HepG2 (cell line): ENCODE measurements around the gene CALML4.

ENCODE experiments used
- CTCF ChIP-seq: sonication (generic); formaldehyde crosslinking; IDR thresholded peaks from 2 replicates; pipeline ENCODE4 v1.5.0; 2020; ENCODE audit warnings: mild to moderate bottlenecking, missing genetic modification reagents, moderate library complexity
- EZH2 ChIP-seq: conservative IDR thresholded peaks from 2 replicates; pipeline ENCODE4 v1.6.1; 2012; ENCODE audit warnings: mild to moderate bottlenecking, low read depth, low read length, moderate library complexity
- PCBP1 ChIP-seq: fragments of 200-400 bp; formaldehyde crosslinking; IDR thresholded peaks from 2 replicates; pipeline ENCODE4 v1.6.1; 2017; ENCODE audit warnings: mild to moderate bottlenecking, low read depth, low read length, borderline replicate concordance
- PHF8 ChIP-seq: sonication (generic); formaldehyde crosslinking; IDR thresholded peaks from 2 replicates; pipeline ENCODE4 v1.5.0; 2020; ENCODE audit warnings: missing genetic modification reagents
- RFX1 ChIP-seq: fragments of 450-650 bp; IDR thresholded peaks from 2 replicates; pipeline ENCODE4 v1.6.1; 2017
- SMARCC2 ChIP-seq: fragments of 450-650 bp; IDR thresholded peaks from 2 replicates; pipeline ENCODE4 v1.6.1; 2017; ENCODE audit warnings: antibody characterized with exemption, mild to moderate bottlenecking
- SYNCRIP ChIP-seq: fragments of 200-400 bp; formaldehyde crosslinking; IDR thresholded peaks from 2 replicates; pipeline ENCODE4 v1.6.1; 2018; ENCODE audit warnings: mild to moderate bottlenecking, low read depth, low read length; ENCODE audit not compliant: insufficient read depth
- ZNF274 ChIP-seq: sonication (generic); formaldehyde crosslinking; IDR thresholded peaks from 2 replicates; pipeline ENCODE4 v1.5.1; 2020; ENCODE audit warnings: mild to moderate bottlenecking, missing genetic modification reagents
- ZSCAN25 ChIP-seq: sonication (generic); formaldehyde crosslinking; IDR thresholded peaks from 2 replicates; pipeline ENCODE4 v1.8.0; 2022; ENCODE audit warnings: mild to moderate bottlenecking, missing genetic modification reagents

GRCh38 chr15:68223171-68223570, 18.0 kb upstream of the CALML4 start:
- no peak for TF ChIP-seq ZSCAN25 (CRISPR knock-in tag)
- no peak for TF ChIP-seq PCBP1
- no peak for TF ChIP-seq EZH2
- TF ChIP-seq CTCF (CRISPR knock-in tag), result no peak
- TF ChIP-seq SMARCC2, result no peak
- no peak for TF ChIP-seq PHF8 (CRISPR knock-in tag)
- TF ChIP-seq SYNCRIP, result no peak
- no peak for TF ChIP-seq RFX1
- no peak for TF ChIP-seq ZNF274 (CRISPR knock-in tag)
